Lung (tissue), 12 donors: Measurements from ENCODE around the gene STAC3. TPM values are rescaled to one million over a fixed set of nuclear protein-coding genes. Genes with fewer than 3 reads are reported as not detected.

Experiments
- ATAC-seq: fragments of 200-7000 bp; cut with Tn5 transposase; one replicate; pipeline ENCODE4 v1.9.1; 2020; ENCODE audit warnings: moderate number of reproducible peaks; ENCODE audit not compliant: insufficient read depth, low FRiP score
- DNase-seq, 3 donors: peaks; one replicate each; pipeline ENCODE4 v3.0.0-alpha.2; 2013 to 2017
- H3K27ac ChIP-seq, 2 donors: one replicate each; pipeline ENCODE4 v1.5.1; 2013; ENCODE audit warnings: mild to moderate bottlenecking in 2 of 2, moderate library complexity in 2 of 2, control low read depth in 1 of 2, inconsistent platforms in 1 of 2, low read depth in 1 of 2, low read length in 1 of 2
- H3K27me3 ChIP-seq, 3 donors: one replicate each; pipeline ENCODE4 v1.5.1; 2013; ENCODE audit warnings: low read length in 2 of 3; ENCODE audit not compliant: control insufficient read depth in 3 of 3, insufficient read depth in 3 of 3
- H3K36me3 ChIP-seq, 4 donors: one replicate each; pipeline ENCODE4 v1.5.1; 2013; ENCODE audit warnings: low read length in 4 of 4, mild to moderate bottlenecking in 1 of 4, moderate library complexity in 1 of 4; ENCODE audit not compliant: control insufficient read depth in 4 of 4, insufficient read depth in 4 of 4
- H3K4me1 ChIP-seq, 5 donors: one replicate each; pipeline ENCODE4 v1.5.1; 2013; ENCODE audit warnings: low read length in 5 of 5, mild to moderate bottlenecking in 2 of 5, moderate library complexity in 1 of 5; ENCODE audit not compliant: control insufficient read depth in 5 of 5, insufficient read depth in 5 of 5
- H3K4me3 ChIP-seq: one replicate; pipeline ENCODE4 v1.5.1; 2013; ENCODE audit warnings: mild to moderate bottlenecking, control low read depth, moderate library complexity
- H3K9ac ChIP-seq, 2 donors: one replicate each; pipeline ENCODE4 v1.5.1; 2013; ENCODE audit warnings: low read length in 2 of 2, control low read depth in 1 of 2; ENCODE audit not compliant: insufficient read depth in 1 of 2
- H3K9me3 ChIP-seq, 4 donors: one replicate each; pipeline ENCODE4 v1.5.1; 2013; ENCODE audit warnings: low read length in 3 of 4, mild to moderate bottlenecking in 1 of 4, moderate library complexity in 1 of 4; ENCODE audit not compliant: control insufficient read depth in 4 of 4, insufficient read depth in 3 of 4
- CTCF ChIP-seq: IDR thresholded peaks from 2 replicates; pipeline ENCODE4 v1.5.1; 2012; ENCODE audit warnings: mild to moderate bottlenecking; ENCODE audit errors: control extremely low read depth, extremely low read depth
- WGBS, 2 donors: extraction: QIAGEN DNeasy Blood & Tissue Kit; methylation state at CpG; one replicate each; pipeline ENCODE4 v1.1.7; 2013; 5-methylcytosine and 5-hydroxymethylcytosine counted together
- polyA plus RNA-seq, 2 donors: library from polyadenylated mRNA; stranded (reverse); fragments of 200-250 nt; gene quantifications; one replicate each; pipeline ENCODE4 v1.2.1, GENCODE V29; 2013
- total RNA-seq, 2 donors: library from RNA; depleted of rRNA in 1 of 2; stranded (reverse); fragments of >200 nt in 1 of 2; gene quantifications; one replicate each; pipeline ENCODE4 v1.2.1, GENCODE V29; 2014 to 2021
- donor health status: control.
- donor health status: control.
- donor health status: Bipolar disorder and iron deficiency.
- donor health status: healthy.
- donor health status: DM: yes; HTN: yes; CAD: no.

STAC3 gene
- total and polyA plus RNA-seq, 4 donors: 1.7 to 7.4 (median 6.4) TPM

DNA sequence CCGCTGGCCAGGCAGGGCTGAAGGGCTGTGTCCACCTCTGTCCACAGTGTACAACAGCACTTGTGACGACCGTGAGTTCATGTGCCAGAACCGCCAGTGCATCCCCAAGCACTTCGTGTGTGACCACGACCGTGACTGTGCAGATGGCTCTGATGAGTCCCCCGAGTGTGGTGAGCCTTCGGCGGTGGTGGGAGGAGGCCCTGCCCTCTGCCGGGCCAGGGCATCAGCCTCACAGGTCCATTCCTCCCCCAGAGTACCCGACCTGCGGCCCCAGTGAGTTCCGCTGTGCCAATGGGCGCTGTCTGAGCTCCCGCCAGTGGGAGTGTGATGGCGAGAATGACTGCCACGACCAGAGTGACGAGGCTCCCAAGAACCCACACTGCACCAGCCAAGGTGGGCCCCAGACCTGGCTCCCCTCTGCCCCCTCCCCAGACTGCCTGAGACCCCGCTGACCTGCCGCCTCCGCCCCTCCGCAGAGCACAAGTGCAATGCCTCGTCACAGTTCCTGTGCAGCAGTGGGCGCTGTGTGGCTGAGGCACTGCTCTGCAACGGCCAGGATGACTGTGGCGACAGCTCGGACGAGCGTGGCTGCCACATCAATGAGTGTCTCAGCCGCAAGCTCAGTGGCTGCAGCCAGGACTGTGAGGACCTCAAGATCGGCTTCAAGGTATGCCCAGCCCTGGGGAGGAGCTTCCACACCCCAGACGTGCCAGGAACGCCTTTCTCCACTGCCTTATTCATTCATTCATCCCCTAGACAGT lies 55.2 kb downstream of the STAC3 start:
- no peak overlapping the region for H3K9ac ChIP-seq
- 82 to 83% methylated on average over 34 of the region's 34 CpGs for WGBS, 2 donors
- ATAC-seq (no peak), DNase-seq (no peak)
- peaks cover 0 to under 1% (median 0%) of the 10 kb centered on the region in 5 donors for H3K4me1 ChIP-seq
- H3K4me3 ChIP-seq: no peak overlapping the region
- TF ChIP-seq CTCF: no peak
- no peaks in the 10 kb centered on the region for H3K9me3 ChIP-seq
- no peak overlapping the region for H3K27ac ChIP-seq
- H3K36me3 ChIP-seq: peaks cover 0 to 84% (median 68%) of the 10 kb centered on the region in 4 donors
- no peaks in the 10 kb centered on the region for H3K27me3 ChIP-seq

- no peak for DNase-seq
- H3K27me3 ChIP-seq: no peaks in the 10 kb centered on the region
- no peak overlapping the region for H3K4me3 ChIP-seq
- no peak overlapping the region for H3K27ac ChIP-seq
- peaks cover 0 to 87% (median 65%) of the 10 kb centered on the region in 4 donors for H3K36me3 ChIP-seq
- no peak for ATAC-seq
- H3K9me3 ChIP-seq: no peaks in the 10 kb centered on the region
- no peak for TF ChIP-seq CTCF
- peaks cover 0 to 4% (median 0%) of the 10 kb centered on the region in 5 donors for H3K4me1 ChIP-seq
- WGBS, 2 donors: 88 to 90% methylated on average over 18 to 19 of the region's 19 CpGs
- no peak overlapping the region for H3K9ac ChIP-seq
Observed at GRCh38 chr12:57195186-57195585, 55.8 kb downstream of the STAC3 start.

DNA sequence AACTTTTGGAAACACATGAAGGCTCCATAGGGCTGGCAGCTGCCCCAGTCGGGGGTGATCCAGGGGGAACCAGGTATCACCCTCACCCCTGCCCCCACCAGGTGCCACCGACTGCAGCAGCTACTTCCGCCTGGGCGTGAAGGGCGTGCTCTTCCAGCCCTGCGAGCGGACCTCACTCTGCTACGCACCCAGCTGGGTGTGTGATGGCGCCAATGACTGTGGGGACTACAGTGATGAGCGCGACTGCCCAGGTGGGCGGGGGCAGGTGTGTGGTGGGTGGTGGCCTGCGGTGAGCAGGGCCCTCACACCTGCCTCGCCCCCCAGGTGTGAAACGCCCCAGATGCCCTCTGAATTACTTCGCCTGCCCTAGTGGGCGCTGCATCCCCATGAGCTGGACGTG lies 56.7 kb downstream of the STAC3 start:
- WGBS, 2 donors: 93% methylated on average over 17 to 18 of the region's 18 CpGs
- H3K4me3 ChIP-seq: no peak overlapping the region
- peaks cover 0 to 89% (median 64%) of the 10 kb centered on the region in 4 donors for H3K36me3 ChIP-seq
- H3K4me1 ChIP-seq: peaks cover 0 to 4% (median 2%) of the 10 kb centered on the region in 5 donors
- H3K27ac ChIP-seq: no peak overlapping the region
- H3K9ac ChIP-seq: no peak overlapping the region
- TF ChIP-seq CTCF: no peak
- DNase-seq (no peak), ATAC-seq (no peak)
- no peaks in the 10 kb centered on the region for H3K9me3 ChIP-seq
- H3K27me3 ChIP-seq: no peaks in the 10 kb centered on the region
